K562 (cell line): Measurements from ENCODE around the gene HS3ST4. TPM values are rescaled to one million over a fixed set of nuclear protein-coding genes. Genes with fewer than 3 reads are reported as not detected.

Experiments used
- ADNP ChIP-seq: fragments of 200-800 bp; sonication (Bioruptor generic); IDR thresholded peaks from 2 replicates; pipeline ENCODE4 v1.6.1; 2016; ENCODE audit warnings: missing genetic modification characterization, missing compliant biosample characterization
- ARHGAP35 ChIP-seq: fragments of 450-650 bp; IDR thresholded peaks from 2 replicates; pipeline ENCODE4 v1.6.1; 2018; ENCODE audit not compliant: partially characterized antibody
- ARID1B ChIP-seq: fragments of 450-650 bp; IDR thresholded peaks from 2 replicates; pipeline ENCODE4 v1.6.1; 2016; ENCODE audit warnings: antibody characterized with exemption, mild to moderate bottlenecking, inconsistent platforms
- C11orf30 ChIP-seq: fragments of 450-650 bp; IDR thresholded peaks from 2 replicates; pipeline ENCODE4 v1.6.1; 2016; ENCODE audit warnings: low read depth, mild to moderate bottlenecking
- CXXC5 ChIP-seq: fragments of 250-450 bp; sonication (Bioruptor Pico); IDR thresholded peaks from 2 replicates; pipeline ENCODE4 v1.8.0; 2022; ENCODE audit warnings: inconsistent platforms, mild to moderate bottlenecking, moderate library complexity
- DACH1 ChIP-seq: fragments of 450-650 bp; IDR thresholded peaks from 2 replicates; pipeline ENCODE4 v1.6.1; 2018; ENCODE audit not compliant: partially characterized antibody
- ELF2 ChIP-seq: fragments of 250-450 bp; sonication (Bioruptor Pico); IDR thresholded peaks from 2 replicates; pipeline ENCODE4 v1.5.0; 2021; ENCODE audit warnings: mild to moderate bottlenecking
- HDAC3 ChIP-seq: fragments of 450-650 bp; IDR thresholded peaks from 2 replicates; pipeline ENCODE4 v1.6.1; 2018; ENCODE audit warnings: borderline replicate concordance, mild to moderate bottlenecking, moderate library complexity; ENCODE audit not compliant: partially characterized antibody
- HMG20B ChIP-seq: fragments of 250-450 bp; sonication (Bioruptor Pico); IDR thresholded peaks from 2 replicates; pipeline ENCODE4 v1.5.0; 2021; ENCODE audit warnings: mild to moderate bottlenecking
- KLF6 ChIP-seq: fragments of 250-450 bp; sonication (Bioruptor Pico); IDR thresholded peaks from 2 replicates; pipeline ENCODE4 v1.4.0; 2020; ENCODE audit warnings: mild to moderate bottlenecking, moderate library complexity, borderline replicate concordance
- NCOR1 ChIP-seq: fragments of 450-650 bp; IDR thresholded peaks from 2 replicates; pipeline ENCODE4 v1.6.1; 2016; ENCODE audit warnings: mild to moderate bottlenecking, moderate library complexity
- NFIC ChIP-seq: fragments of 450-650 bp; IDR thresholded peaks from 2 replicates; pipeline ENCODE4 v1.6.1; 2017; ENCODE audit warnings: mild to moderate bottlenecking, inconsistent platforms
- NONO ChIP-seq, 2 experiments: fragments of 200-400 bp in 1 of 2; fragments of 450-650 bp in 1 of 2; formaldehyde crosslinking in 1 of 2; IDR thresholded peaks; 2 replicates each; pipeline ENCODE4 v1.6.1; 2017; ENCODE audit warnings: low read depth in 2 of 2, mild to moderate bottlenecking in 2 of 2, moderate library complexity in 2 of 2, low read length in 1 of 2
- PML ChIP-seq: IDR thresholded peaks from 2 replicates; pipeline ENCODE4 v1.6.1; 2012; ENCODE audit warnings: low read length, inconsistent platforms
- POLR2AphosphoS2 ChIP-seq: IDR thresholded peaks from 2 replicates; pipeline ENCODE4 v1.6.1; 2012; ENCODE audit warnings: low read length, improper control_type of control experiment
- SIX5 ChIP-seq, 2 experiments: IDR thresholded peaks; 2 replicates each; pipeline ENCODE4 v1.6.1; 2011; ENCODE audit warnings: low read length in 2 of 2, borderline replicate concordance in 1 of 2, low read depth in 1 of 2, mild to moderate bottlenecking in 1 of 2, moderate library complexity in 1 of 2; ENCODE audit not compliant: insufficient read depth in 1 of 2
- SUPT5H ChIP-seq: fragments of 450-650 bp; IDR thresholded peaks from 2 replicates; pipeline ENCODE4 v1.6.1; 2016
- ZFP36 ChIP-seq: fragments of 150-350 bp; IDR thresholded peaks from 2 replicates; pipeline ENCODE4 v1.6.1; 2018; ENCODE audit warnings: low read length, low read depth; ENCODE audit not compliant: partially characterized antibody
- ZKSCAN1 ChIP-seq: fragments of 150-350 bp; IDR thresholded peaks from 2 replicates; pipeline ENCODE4 v1.6.1; 2016; ENCODE audit warnings: low read depth, low read length
- ZNF395 ChIP-seq: fragments of 200-800 bp; sonication (Bioruptor generic); IDR thresholded peaks from 2 replicates; pipeline ENCODE4 v1.6.1; 2017; ENCODE audit warnings: missing genetic modification characterization, missing compliant biosample characterization
- polyA plus RNA-seq, 8 experiments: library from polyadenylated mRNA; depleted of rRNA in 4 of 8; stranded (reverse) in 5 of 8; unstranded in 3 of 8; fragments of >200 nt; fragmentation: Nextera tagmentation in 2 of 8; fragmentation: Illumina TruSeq in 1 of 8; extraction: Ambion mirVana in 2 of 8; extraction: Trizol in 1 of 8; gene quantifications; 2 replicates each; pipeline versions ENCODE4 v1.2.1 to v1.2.3, GENCODE V29; 2011 to 2014; ENCODE audit warnings: inconsistent platforms in 1 of 8, missing spikeins in 1 of 8
- total RNA-seq, 7 experiments: library from RNA; depleted of rRNA in 6 of 7; stranded (reverse); fragments of >200 nt in 6 of 7; fragmentation: Illumina TruSeq in 2 of 7; extraction: Trizol in 2 of 7; gene quantifications; 2 replicates each; pipeline versions ENCODE4 v1.2.1 to v1.2.3, GENCODE V29; 2011 to 2021; ENCODE audit warnings: low replicate concordance in 1 of 7
- TF ChIP-seq, protein P1 (sequence below): fragments of 450-650 bp; IDR thresholded peaks from 2 replicates; pipeline ENCODE4 v1.6.1; 2016; ENCODE audit warnings: low read depth

The HS3ST4 gene
- total and polyA plus RNA-seq, 9 of the 15 experiments (the other 6 are each of a cell fraction or from before 2014, with no cell fraction given) = not detected

DNA sequence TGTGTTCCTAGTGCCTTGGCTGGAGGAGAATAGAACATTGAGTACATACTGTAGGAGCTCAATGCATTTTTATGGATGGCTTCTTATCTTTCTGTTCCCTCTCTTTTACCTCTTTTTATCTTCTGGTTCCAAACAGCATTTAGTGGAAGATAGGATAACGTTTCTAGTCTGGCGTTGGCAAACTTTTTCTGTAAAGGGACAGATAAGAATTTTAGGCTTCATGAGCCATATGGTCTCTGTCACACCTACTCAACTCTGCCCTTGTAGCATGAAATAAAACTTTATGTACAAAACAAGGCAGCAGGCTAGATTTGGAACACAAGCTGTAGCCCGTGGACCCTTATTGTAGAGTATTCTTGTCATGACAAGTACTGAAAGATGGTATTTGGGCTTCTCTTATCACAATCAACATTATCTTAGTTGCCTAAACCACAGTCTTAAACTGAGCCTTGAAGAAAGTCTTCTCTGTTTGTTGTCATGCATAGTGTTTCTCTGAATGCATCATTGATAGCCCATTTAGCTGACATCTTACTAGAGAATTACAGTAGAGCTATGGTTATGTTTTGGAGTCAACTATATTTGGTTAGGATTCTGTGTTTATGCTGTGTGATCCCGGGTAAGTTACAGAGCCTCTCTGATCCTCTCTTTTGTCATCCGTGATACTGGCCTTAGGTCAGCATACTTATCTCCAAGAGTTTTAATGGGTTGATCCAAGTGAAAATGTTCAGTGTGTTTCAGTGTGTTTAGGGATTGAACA, 80.2 kb downstream of the HS3ST4 start (continued):
- TF ChIP-seq HMG20B (CRISPR knock-in tag) (no peak), ADNP (peak; percentile 87), KLF6 (peak; percentile 65; the same call in 1 of the 2 replicates), DACH1 (peak; percentile 43), C11orf30 (no peak), HDAC3 (peak; percentile 95), NFIC (peak; percentile 97), SIX5 (IDR thresholded peaks at IDR 0.05; ENCODE audit: borderline replicate concordance in 1 of 2, insufficient read depth in 1 of 2, low read depth in 1 of 2, low read length in 2 of 2) (no peak), ZKSCAN1 (peak; percentile 68; the same call in 1 of the 2 replicates), PML (peak; percentile 99), ARHGAP35 (no peak), NONO (IDR thresholded peaks at IDR 0.05; ENCODE audit: low read depth in 2 of 2, low read length in 1 of 2) (peak in 1 of 2 experiments; percentile 78; a peak in 1 of 4 replicates), POLR2AphosphoS2 (no peak), SUPT5H (no peak), ZFP36 (peak; percentile 86), ZNF395 (peak; percentile 93), CXXC5 (CRISPR knock-in tag) (peak; percentile 95), ELF2 (CRISPR knock-in tag) (no peak), NCOR1 (peak; percentile 99), ARID1B (peak; percentile 99)
- TF ChIP-seq, protein P1, sequence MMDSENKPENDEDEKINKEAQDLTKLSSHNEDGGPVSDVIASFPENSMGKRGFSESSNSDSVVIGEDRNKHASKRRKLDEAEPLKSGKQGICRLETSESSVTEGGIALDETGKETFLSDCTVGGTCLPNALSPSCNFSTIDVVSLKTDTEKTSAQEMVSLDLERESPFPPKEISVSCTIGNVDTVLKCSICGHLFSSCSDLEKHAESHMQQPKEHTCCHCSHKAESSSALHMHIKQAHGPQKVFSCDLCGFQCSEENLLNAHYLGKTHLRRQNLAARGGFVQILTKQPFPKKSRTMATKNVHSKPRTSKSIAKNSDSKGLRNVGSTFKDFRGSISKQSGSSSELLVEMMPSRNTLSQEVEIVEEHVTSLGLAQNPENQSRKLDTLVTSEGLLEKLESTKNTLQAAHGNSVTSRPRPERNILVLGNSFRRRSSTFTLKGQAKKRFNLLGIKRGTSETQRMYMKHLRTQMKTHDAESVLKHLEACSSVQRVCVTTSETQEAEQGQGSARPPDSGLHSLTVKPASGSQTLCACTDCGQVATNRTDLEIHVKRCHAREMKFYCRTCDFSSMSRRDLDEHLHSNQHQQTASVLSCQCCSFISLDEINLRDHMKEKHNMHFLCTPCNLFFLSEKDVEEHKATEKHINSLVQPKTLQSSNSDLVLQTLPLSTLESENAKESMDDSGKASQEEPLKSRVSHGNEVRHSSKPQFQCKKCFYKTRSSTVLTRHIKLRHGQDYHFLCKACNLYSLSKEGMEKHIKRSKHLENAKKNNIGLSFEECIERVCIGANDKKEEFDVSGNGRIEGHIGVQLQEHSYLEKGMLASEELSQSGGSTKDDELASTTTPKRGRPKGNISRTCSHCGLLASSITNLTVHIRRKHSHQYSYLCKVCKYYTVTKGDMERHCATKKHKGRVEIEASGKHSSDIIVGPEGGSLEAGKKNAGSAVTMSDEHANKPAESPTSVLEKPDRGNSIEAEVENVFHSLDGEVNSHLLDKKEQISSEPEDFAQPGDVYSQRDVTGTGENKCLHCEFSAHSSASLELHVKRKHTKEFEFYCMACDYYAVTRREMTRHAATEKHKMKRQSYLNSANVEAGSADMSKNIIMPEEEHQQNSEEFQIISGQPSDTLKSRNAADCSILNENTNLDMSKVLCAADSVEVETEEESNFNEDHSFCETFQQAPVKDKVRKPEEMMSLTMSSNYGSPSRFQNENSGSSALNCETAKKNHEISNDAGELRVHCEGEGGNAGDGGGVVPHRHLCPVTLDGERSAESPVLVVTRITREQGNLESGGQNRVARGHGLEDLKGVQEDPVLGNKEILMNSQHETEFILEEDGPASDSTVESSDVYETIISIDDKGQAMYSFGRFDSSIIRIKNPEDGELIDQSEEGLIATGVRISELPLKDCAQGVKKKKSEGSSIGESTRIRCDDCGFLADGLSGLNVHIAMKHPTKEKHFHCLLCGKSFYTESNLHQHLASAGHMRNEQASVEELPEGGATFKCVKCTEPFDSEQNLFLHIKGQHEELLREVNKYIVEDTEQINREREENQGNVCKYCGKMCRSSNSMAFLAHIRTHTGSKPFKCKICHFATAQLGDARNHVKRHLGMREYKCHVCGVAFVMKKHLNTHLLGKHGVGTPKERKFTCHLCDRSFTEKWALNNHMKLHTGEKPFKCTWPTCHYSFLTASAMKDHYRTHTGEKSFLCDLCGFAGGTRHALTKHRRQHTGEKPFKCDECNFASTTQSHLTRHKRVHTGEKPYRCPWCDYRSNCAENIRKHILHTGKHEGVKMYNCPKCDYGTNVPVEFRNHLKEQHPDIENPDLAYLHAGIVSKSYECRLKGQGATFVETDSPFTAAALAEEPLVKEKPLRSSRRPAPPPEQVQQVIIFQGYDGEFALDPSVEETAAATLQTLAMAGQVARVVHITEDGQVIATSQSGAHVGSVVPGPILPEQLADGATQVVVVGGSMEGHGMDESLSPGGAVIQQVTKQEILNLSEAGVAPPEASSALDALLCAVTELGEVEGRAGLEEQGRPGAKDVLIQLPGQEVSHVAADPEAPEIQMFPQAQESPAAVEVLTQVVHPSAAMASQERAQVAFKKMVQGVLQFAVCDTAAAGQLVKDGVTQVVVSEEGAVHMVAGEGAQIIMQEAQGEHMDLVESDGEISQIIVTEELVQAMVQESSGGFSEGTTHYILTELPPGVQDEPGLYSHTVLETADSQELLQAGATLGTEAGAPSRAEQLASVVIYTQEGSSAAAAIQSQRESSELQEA = no peak
